NOMO-1 (cell line): ENCODE measurements around the gene DNAAF3.
A peak's percentile ranks its signal among the peaks of the same experiment; 100 is the strongest.
"Not testable (repeated sequence)": the region's sequence is repeated elsewhere in the genome, so short reads cannot be mapped to it uniquely, and the experiment has no call there.

Experiments
- DNase-seq, 2 experiments: peaks; one replicate each; lab custom pipeline; 2025; ENCODE audit not compliant: unreplicated experiment in 2 of 2; lab: John Stamatoyannopoulos, UW

The DNAAF3 gene

DNA sequence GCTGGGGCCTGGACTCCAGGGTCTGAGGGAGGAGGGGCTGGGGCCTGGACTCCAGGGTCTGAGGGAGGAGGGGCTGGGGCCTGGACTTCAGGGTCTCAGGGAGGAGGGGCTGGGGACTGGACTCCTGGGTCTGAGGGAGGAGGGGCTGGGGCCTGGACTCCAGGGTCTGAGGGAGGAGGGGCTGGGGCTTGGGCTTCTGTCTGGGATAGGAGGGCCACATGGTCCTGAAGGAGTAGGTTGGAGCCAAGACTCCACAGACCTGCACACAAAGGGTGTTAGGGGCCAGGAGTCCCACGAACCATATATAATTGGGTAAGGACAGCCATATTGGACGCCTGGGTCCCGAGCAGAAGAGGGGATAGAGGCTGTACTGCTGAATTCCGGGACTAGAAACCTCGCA, 10.6 kb downstream of the DNAAF3 start:
- DNase-seq, result not testable (repeated sequence)

DNA sequence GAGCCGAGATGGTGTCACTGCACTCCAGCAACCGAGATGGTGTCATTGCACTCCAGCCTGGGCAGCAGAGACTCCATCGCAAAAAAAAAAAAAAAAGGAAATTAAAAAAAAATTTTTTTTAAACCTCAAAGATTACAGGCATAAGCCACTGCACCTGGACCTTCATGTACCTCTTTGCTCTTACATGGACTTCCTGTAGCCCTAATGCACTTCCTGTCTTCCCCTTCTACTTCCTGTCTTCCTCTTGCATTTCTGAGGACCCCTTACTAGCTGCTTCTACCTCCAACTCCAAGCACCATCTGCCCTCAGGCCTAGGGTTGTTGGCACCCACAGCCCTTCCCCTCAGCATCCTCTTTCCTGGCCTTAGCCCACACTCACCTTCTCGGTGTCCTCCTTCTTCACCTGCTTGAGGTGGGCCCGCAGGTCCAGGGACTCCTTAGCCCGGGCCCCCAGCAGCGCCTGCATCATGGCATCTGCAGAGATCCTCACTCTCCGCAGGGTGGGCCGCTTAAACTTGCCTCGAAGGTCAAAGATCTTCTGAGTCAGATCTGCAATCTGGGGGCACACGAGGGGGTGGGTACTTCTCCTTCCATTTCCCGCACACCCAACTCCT, 12.7 kb downstream of the DNAAF3 start:
- DNase-seq, result no peak

DNA sequence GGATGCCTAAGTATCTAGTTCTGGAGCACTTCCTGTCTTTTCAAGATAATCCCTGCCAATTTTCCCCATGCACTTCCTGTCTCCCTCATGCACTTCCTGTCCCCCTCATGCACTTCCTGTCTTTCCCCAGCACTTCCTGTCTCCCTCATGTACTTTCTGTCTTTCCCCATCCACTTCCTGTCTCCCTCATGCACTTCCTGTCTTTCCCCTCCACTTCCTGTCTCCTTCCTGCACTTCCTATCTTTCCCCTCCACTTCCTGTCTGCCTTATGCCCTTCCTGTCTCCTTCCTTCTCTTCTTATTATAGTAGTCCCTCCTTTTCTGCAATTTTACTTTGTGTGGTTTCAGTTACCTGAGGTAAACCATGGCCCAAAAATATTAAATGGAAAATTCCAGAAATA, 14.4 kb downstream of the DNAAF3 start:
- DNase-seq, result no peak

DNA sequence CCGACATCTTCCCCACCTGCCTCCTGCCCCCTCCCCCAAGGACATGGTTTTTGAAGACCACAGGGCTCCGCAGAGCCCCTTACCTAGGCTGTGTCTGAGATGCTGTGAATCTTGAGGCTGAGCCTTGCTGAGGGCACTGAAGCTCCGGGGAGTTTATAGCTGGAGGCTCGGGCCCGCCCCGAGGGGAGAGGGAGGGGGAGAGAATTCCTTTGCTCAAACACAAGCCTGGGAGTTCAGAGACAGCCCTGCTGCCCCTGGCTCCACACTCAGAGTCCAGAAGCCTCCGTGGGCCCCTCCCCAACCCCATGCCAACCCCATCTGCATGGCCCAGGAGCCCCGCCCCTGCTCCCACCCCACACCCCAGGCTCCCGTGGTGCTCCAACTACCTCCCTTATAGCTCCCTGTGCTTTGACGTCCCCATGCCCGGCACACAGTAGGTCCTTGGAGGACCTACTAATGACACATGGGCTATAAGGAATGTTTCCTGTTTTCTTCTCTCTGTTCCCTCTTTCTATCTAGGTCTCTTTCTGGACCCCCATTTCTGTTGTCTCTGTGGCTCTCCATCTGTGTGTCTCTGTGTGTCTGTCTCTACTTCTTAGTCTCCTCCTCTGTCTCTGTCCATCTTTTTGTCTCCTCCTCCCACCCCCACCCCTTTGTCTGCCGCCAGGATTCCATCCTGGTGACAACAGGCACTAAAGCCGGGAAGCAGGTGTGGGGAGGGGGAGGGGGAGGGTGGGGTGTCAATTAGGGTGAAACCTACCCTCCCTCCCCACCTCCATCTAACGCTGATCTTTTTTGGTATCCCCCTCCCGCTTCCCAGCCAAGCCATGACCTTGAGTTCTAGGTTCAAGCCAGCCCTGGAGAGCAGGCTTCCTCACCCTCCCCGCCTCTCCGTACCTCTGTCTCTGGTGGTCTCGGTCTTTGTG, 17.1 kb downstream of the DNAAF3 start, which contains the start of gene TNNT1:
TNNT1 (minus strand) TSS at position 129 of the 926 bp plus-strand sequence. CDS start 2,049 bp downstream, outside the sequence.
- DNase-seq, result no peak

DNA sequence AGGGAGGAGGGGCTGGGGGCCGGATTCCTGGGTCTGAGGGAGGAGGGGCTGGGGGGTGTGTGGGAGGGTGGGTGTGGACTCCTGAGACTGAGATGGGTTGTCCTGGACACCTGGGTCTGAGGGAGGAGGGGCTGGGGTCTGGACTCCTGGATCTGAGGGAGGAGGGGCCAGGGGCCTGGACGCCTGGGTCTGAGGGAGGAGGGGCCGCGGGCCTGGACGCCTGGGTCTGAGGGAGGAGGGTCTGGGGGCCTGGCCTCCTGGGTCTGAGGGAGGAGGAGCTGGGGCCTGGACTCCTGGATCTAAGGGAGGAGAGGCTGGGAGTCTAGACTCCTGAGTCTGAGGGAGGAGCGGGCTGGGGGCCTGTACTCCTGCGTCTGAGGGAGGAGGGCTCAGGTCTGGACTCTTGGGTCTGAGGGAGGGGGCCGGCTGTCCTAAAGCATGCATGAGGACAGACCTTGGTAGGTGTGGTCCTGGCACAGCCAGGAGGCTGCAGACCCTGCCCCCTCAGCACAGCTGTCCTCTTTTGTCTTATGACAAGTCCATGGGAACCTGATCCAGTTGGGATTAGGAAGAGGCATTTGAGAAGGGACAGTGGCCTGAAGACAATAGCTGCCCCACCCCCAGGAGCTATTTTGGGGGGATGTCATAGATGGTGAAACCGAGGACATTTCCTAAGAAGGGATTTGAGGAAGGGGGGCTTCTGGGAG, 18.7 kb downstream of the DNAAF3 start:
- DNase-seq, result no peak

DNA sequence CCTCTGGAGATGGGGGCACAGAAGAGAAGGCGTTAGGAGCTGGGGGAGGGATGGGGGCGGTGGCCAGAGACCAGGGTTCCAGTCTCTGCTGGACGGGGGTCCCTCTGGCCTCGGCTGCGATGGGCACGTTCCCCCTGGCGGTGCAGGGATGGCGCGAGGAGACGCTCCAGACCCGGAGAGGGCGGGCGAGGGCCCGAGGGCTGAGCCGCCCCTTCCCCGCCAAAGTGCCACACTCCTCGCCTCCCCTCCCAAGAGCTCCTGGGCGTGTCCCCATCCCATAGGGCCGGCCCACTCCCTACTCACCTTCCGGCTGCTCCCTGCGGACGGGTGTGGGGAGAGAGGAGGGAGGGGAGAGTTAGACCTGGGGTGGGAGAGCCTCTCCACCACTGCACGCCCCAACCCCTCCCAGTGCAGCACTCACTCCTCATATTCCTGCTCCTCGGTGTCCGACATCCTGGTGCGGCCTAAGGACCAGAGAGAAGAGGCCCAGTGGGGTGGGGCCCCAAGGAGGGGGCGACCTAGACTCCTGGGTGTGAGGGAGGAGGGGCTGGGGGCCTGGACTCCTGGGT, 19.6 kb downstream of the DNAAF3 start:
- no peak for DNase-seq

DNA sequence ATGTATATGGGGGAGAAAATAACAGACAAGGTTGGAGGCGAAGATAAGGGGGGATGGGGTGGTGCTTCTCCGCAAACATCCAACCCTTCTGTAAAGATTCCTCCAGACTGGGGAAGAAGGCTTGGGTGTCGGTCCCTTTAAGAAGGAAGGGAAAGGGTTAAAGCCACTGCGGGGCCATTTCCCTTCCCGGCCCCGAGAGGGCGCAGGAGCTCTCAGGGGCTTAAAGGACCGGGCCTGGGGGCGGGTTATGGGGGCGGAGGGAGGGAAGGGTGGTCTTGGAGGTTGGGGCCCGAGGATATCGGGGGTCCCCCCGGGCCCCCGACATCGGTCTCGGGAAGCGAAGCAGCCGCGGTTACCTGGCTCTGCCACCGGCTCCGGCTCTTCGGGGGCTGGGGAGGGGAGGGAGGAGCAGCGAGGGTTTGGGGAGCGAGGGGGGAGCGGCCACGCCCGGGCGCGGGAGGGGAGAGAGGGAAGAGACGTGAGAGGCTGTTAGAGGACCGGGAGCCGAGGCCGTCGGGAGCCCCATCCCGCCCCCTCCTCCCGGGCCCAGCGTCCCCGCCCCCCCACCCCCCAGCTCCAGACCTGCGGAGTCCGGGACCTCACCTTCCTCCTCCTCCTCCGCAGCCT, 20.2 kb downstream of the DNAAF3 start:
- peak; percentile 61 to 63 for DNase-seq

DNA sequence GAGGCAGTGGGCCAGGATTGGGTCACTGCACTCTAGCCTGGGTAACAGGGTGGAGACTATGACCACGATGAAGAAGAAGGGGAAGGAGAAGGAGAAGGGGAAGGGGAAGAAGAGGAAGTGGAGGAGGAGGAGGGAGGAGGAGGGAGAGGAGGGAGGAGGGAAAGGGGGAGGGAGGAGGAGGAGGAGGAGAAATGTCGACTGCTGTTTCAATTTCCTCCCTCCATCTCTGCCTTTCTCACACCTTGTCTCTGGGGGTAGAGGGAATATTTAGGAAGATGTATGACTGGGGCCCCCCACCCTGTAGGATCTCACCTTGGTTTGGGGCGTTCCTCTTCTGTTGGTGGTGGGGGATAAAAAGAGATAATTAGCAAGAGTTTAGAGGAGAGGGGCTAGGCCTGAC, 21.2 kb downstream of the DNAAF3 start:
- peak; percentile 43 to 51 for DNase-seq

DNA sequence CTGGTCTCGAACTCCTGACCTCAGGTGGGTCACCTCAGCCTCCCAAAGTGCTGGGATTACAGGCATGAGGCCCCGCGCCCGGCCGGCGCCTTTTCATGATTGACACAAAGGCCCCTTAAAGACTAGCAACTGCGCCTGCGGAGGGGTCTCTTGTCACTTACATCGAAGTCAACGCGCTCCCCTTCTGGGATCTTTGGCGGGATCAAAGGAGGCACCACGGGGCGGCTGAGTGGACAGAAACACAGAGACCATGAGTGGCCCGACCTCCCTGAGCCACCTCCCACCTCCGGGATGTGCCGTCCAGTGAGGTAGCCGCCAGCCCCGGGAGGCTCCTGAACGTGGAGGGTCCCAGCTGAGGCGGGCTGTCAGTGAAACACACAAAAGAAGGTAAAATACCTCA, 24.7 kb downstream of the DNAAF3 start:
- DNase-seq, result no peak

DNA sequence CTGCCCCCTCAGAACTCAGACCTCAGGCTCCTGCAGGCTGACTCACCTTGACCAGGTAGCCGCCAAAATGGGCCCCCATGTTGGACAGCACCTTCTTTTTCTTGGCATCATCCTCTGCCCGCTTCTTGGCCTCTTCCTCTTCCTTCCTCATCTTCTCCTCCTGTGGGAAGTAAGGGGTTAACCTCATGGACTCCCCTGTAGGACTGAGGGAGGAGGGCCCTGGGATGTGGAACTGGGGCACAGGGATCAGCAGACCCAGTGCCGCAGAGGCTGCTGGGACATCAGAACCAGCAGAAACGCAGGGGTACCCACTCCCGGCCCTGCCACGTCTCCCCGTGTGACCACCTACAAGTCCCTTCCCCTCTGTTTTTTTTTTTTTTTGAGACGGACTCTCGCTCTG, 28.5 kb downstream of the DNAAF3 start:
- no peak for DNase-seq

DNA sequence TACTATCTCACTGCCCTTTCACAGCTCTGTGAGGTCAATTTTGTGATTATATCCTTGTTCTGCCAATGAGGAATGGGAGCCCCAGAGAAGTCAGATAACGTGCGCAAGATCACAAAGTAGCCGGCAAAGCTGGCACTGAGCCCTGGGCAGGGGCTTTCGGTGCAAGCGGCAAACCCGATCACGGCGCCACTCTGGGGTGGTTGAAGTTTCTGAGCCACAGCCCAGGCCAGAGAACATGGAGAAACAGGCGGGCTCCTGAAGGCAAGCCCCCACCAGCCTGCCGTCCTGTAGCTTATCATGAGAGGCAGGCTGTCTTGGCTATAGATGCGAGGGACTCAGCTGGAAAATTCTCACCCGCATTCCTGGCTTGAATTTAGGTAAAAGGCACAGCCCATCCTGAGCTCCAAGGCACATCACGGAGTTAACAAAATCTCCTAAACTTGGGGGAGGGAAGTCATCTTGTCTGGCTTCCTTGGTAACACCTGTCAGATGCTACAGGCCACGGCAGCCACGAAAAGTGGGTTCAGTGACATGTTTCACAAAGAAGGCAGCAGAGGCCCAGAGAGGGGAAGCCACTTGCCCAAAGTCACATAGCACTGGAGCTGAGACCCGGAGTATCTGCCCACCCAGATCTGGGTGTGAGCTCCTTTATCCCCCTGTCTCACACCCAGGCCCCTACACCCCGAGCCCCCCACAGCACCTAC, 29.9 kb downstream of the DNAAF3 start:
- no peak for DNase-seq

DNA sequence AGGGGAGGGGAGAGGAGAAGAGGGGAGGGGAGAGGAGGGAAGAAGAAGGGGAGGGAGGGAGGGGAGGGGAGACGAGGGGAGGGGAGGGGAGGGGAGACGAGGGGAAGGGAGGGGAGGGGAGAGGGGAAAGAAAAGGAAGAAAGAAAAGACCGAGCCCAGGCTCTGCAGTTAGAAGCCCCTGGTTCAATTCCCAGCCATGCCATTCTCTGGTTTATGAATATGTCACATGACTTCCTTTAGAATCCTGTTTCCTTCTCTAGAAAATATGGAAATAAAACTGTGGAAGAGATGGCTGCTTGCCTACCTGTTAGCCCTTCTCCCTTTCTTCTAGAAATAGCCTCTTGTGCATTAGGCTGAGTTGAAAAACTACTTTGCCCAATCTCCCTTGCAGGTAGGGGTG, 31.7 kb downstream of the DNAAF3 start:
- DNase-seq, result no peak

DNA sequence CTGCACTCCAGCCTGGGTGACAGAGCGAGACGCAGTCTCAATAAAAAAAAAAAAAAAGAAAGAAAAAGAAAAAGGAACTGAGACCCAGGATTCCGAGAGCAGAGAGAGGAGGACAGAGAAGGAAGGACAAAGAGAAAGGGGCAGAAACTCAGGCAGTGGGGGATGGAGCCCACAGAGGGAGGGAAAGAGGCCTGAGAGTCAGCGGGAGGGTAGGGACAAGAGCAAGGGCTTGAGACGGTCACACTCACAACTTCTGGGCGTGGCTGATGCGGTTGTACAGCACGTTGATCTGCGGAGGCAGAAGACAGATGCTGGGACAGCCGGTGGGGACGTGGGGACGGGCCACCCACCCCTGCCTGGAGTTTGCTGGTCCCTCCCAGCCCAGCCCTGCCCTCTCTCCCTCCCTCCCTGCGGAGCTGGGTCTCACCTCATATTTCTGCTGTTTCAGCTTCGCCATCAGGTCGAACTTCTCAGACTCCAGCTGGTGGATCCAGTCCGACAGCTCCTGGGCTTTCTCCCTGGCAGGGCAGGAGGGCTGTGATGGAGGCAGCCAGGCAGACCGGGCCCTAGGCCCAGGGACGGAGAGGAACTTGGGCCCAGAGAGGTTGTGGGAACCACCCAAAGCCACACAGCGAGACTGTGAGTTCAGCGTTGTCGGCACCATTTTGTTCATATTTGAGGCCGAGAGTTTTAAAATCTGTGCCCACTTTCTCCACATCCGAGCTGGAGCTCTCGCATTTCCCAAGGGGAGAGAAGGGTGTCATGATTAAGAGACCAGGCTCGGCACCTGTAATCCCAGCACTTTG, 32.6 kb downstream of the DNAAF3 start:
- DNase-seq, result peak in 1 of 2 experiments; percentile 19

DNA sequence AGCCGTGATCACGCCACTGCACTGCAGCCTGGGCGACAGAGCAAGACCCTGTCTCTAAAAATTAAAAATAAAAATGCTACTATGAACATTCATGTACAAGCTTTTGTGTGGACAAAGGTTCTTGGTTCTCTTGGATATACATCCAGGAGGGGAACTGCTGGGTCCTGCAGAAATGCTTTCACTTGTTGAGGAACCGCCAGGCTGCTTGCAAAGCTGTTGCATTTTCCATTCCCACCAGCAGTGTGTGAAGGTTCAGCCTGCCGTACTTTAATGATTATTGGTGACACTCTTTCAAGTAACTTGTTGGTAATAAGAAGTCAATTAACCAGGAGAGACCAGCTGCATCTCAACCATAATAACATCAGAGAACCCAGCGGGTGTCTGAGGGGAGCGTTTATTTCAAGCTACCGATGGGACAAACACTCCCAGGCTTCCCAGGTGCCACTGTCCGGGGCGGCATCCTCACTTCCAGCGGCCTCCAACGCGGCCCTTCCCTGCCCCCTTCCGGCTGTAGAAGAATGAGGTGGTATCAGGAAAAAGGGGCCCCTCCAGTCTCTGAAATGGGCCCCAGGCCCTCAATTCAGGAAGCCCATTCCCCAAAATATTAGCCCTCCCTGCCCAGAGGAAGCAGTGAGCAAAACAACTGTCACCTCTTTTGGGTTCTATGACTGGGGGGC, 33.8 kb downstream of the DNAAF3 start:
- DNase-seq, result no peak

DNA sequence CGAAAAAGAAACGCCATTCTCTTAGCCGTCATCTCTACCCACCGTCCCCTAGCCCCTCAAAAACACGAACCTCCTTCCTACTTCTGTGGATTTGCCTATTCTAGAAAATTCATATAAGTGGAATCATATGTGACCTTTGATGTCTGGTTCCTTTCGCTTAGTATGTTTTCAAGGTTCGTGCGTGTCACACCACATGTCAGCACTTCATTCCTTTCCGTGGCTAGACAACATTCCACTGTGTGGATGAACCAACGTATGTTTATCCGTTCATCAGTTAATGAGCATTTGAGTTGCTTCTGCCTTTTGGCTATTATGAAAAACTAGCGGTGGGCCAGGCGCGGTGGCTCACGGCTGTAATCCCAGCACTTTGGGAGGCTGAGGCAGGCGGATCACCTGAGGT, 35.0 kb downstream of the DNAAF3 start:
- no peak for DNase-seq

DNA sequence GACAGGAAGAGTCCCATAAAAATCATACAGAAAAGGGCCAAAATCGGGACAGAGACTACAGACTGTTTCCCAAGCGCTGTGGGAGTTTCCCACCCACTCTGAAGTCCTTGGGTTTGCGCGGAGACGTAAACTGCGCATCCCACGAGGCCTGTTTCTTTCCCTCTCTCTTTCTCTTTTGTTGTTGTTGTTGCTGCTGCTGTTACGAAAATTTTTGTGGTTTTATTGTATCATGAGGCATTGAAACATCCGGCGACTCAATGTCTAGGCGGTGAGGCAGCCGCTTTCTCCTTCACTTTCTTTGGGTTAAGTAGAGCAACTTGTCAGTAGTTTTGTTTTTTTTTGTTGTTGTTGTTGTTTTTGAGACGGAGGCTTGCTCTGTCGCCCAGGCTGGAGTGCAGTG, 47.4 kb downstream of the DNAAF3 start:
- no peak for DNase-seq

DNA sequence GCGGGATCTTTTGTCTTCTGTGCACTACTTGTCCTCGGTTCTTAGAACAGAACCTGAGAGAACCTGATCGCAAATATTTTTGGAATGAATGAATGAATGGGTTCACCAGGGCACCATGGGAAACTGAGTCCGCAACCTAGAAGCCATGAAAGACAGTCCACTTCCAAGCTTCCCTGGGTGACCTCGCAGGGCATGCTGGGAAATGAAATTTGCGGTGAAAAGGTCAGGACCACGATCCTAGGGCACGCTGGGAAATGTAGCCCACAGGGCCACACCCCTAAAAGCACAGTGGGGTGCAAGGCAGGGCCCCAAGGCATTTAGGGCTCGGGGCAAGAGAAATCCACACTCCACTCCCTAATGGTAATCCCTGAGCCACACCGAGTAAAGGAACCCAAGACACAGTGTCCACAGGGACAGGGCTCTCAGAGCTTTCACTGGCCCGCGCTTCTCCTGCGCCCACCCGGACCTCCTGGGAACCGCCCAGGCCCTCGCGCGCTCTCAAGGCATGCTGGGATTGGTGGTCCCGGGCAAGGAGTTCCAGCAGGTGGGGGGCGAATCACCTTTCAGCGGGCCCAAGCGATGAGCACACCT, 47.9 kb downstream of the DNAAF3 start:
- DNase-seq, result no peak

DNA sequence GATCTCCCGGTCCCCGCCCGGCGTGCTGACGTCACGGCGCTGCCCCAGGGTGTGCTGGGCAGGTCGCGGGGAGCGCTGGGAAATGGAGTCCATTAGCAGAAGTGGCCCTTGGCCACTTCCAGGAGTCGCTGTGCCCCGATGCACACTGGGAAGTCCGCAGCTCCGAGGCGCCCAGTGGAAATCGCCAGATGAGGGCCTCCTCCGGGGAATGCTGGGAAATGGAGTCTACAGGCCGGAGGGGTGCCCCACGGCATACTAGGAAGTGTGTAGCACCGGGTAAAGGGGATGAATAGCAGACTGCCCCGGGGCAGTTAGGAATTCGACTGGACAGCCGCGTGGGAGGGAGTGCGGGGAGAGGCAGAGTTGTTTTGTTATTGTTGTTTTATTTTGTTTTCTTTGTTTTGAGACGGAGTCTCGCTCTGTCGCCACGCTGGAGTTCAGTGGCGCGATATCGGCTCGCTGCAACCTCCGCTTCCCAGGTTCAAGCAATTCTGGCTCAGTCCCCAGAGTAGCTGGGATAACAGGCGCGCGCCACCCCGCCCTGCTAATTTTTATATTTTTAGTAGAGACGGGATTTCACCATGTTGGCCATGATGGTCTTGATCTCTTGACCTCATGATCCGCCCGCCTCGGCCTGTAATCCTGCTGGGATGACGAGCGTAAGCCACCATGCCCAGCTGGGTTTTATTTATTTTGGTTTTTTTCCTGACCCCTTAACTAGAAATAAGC, 48.6 kb downstream of the DNAAF3 start:
- DNase-seq, result peak; percentile 98 to 99
